H1 (cell line): Measurements from ENCODE around the gene WRAP73. TPM values are rescaled to one million over a fixed set of nuclear protein-coding genes. Genes with fewer than 3 reads are reported as not detected.

Source experiments
- CTCF ChIA-PET: fragments of 300-600 bp; sonication (Branson Sonifier 250); formaldehyde crosslinking; loops from one replicate; lab custom pipeline; 2021; ENCODE audit not compliant: partially characterized antibody; lab: Charles Lee
- POLR2A ChIA-PET: fragments of 300-600 bp; sonication (Branson Sonifier 250); formaldehyde crosslinking; loops from one replicate; lab custom pipeline; 2021; ENCODE audit warnings: inconsistent platforms; ENCODE audit not compliant: partially characterized antibody; lab: Charles Lee
- DNase-seq, 2 experiments: peaks; one replicate each; pipeline versions ENCODE4 v3.0.0 to v3.0.0-alpha.2; 2010 to 2022; ENCODE audit warnings: low spot score in 2 of 2, low read depth in 1 of 2, mixed read lengths in 1 of 2
- FAIRE-seq: peaks from 2 replicates; lab custom pipeline; 2011; peaks lifted over from hg19 to GRCh38; lab: Jason Lieb, UNC
- H2AFZ ChIP-seq: 2 replicates; pipeline ENCODE4 v1.8.1; 2012; ENCODE audit warnings: low read length, inconsistent platforms
- H2AK5ac ChIP-seq: 2 replicates; pipeline ENCODE4 v1.6.1; 2013; ENCODE audit warnings: low read depth, low read length
- H2BK120ac ChIP-seq: replicated peaks from 2 replicates; pipeline ENCODE3; 2013; ENCODE audit warnings: low read depth, low read length, inconsistent platforms
- H2BK12ac ChIP-seq: 2 replicates; pipeline ENCODE4 v1.6.1; 2013; ENCODE audit warnings: low read depth, low read length
- H2BK15ac ChIP-seq: 2 replicates; pipeline ENCODE4 v1.6.1; 2013; ENCODE audit warnings: low read length
- H2BK20ac ChIP-seq: 2 replicates; pipeline ENCODE4 v1.6.1; 2013; ENCODE audit warnings: low read length
- H2BK5ac ChIP-seq: 2 replicates; pipeline ENCODE4 v1.6.1; 2013; ENCODE audit warnings: low read depth, low read length
- H3K14ac ChIP-seq: 2 replicates; pipeline ENCODE4 v1.6.1; 2013; ENCODE audit warnings: inconsistent platforms; ENCODE audit not compliant: insufficient read length
- H3K18ac ChIP-seq: 2 replicates; pipeline ENCODE4 v1.6.1; 2013; ENCODE audit warnings: low read length; ENCODE audit errors: extremely low read depth
- H3K23ac ChIP-seq: 2 replicates; pipeline ENCODE4 v1.6.1; 2013; ENCODE audit warnings: inconsistent platforms; ENCODE audit not compliant: insufficient read length
- H3K23me2 ChIP-seq: 2 replicates; pipeline ENCODE4 v1.6.1; 2013; ENCODE audit warnings: low read depth, low read length
- H3K27ac ChIP-seq: 2 replicates; pipeline ENCODE4 v1.6.1; 2011; ENCODE audit warnings: low read depth, low read length, inconsistent platforms
- H3K27me3 ChIP-seq, 4 experiments: replicated peaks in 1 of 4; 1 replicate in 1 of 4; 2 replicates in 3 of 4; pipeline versions ENCODE4 v1.6.1 to v1.8.1; 2011 to 2013; ENCODE audit warnings: low read length in 3 of 4, mild to moderate bottlenecking in 3 of 4, inconsistent platforms in 2 of 4, mixed read lengths in 2 of 4, moderate library complexity in 1 of 4; ENCODE audit not compliant: control insufficient read depth in 3 of 4, insufficient read depth in 3 of 4; ENCODE audit errors: extremely low read depth in 1 of 4
- H3K36me3 ChIP-seq, 4 experiments: 2 replicates each; pipeline versions ENCODE4 v1.6.1 to v1.8.1; 2011 to 2013; ENCODE audit warnings: mild to moderate bottlenecking in 4 of 4, low read length in 3 of 4, moderate library complexity in 2 of 4, control low read depth in 1 of 4, inconsistent platforms in 1 of 4; ENCODE audit not compliant: insufficient read depth in 4 of 4, control insufficient read depth in 2 of 4
- H3K4ac ChIP-seq: replicated peaks from 2 replicates; pipeline ENCODE3; 2013; ENCODE audit warnings: low read length, low read depth, mixed read lengths, inconsistent platforms; ENCODE audit not compliant: insufficient read length
- H3K4me1 ChIP-seq, 4 experiments: replicated peaks in 1 of 4; 1 replicate in 1 of 4; 2 replicates in 3 of 4; pipeline versions ENCODE4 v1.6.1 to v1.8.1; 2011 to 2013; ENCODE audit warnings: low read length in 3 of 4, inconsistent platforms in 2 of 4, mixed read lengths in 1 of 4; ENCODE audit not compliant: insufficient read depth in 4 of 4, control insufficient read depth in 3 of 4
- H3K4me2 ChIP-seq, 2 experiments: 2 replicates each; pipeline versions ENCODE4 v1.6.1 to v1.8.1; 2011 to 2013; ENCODE audit warnings: low read depth in 2 of 2, low read length in 2 of 2, control low read depth in 1 of 2, inconsistent platforms in 1 of 2, mild to moderate bottlenecking in 1 of 2; ENCODE audit not compliant: insufficient read depth in 1 of 2
- H3K4me3 ChIP-seq, 4 experiments: fragments of 200-600, 300-600 bp in 1 of 4; sonication (generic), shearing (Covaris generic), sonication (Bioruptor Twin) in 1 of 4; 2 replicates each; pipeline versions ENCODE4 v1.5.1 to v1.8.1; 2011 to 2016; ENCODE audit warnings: low read length in 4 of 4, low read depth in 3 of 4, control low read depth in 2 of 4, inconsistent platforms in 2 of 4, mild to moderate bottlenecking in 2 of 4, mixed read lengths in 1 of 4, moderate library complexity in 1 of 4; ENCODE audit not compliant: insufficient read depth in 2 of 4; ENCODE audit errors: extremely low read depth in 1 of 4
- H3K56ac ChIP-seq: replicated peaks from 2 replicates; pipeline ENCODE3; 2013; ENCODE audit warnings: low read depth, mild to moderate bottlenecking, mixed read lengths, low read length, inconsistent platforms; ENCODE audit not compliant: insufficient read length
- H3K79me1 ChIP-seq: 2 replicates; pipeline ENCODE4 v1.6.1; 2013; ENCODE audit warnings: low read depth, low read length, control low read depth
- H3K79me2 ChIP-seq, 2 experiments: 2 replicates each; pipeline versions ENCODE4 v1.6.1 to v1.8.1; 2012 to 2013; ENCODE audit warnings: low read length in 2 of 2, mild to moderate bottlenecking in 2 of 2, inconsistent platforms in 1 of 2; ENCODE audit not compliant: insufficient read depth in 2 of 2, control insufficient read depth in 1 of 2
- H3K9ac ChIP-seq, 4 experiments: replicated peaks in 1 of 4; 1 replicate in 1 of 4; 2 replicates in 3 of 4; pipeline versions ENCODE4 v1.6.1 to v1.8.1; 2011 to 2013; ENCODE audit warnings: low read depth in 3 of 4, low read length in 3 of 4, control low read depth in 2 of 4, mild to moderate bottlenecking in 2 of 4, moderate library complexity in 2 of 4, inconsistent platforms in 1 of 4; ENCODE audit errors: extremely low read depth in 1 of 4
- H3K9me3 ChIP-seq, 2 experiments: 2 replicates each; pipeline versions ENCODE4 v1.6.1 to v1.8.1; 2012 to 2013; ENCODE audit warnings: mild to moderate bottlenecking in 2 of 2, moderate library complexity in 2 of 2, control low read depth in 1 of 2, inconsistent platforms in 1 of 2, low read depth in 1 of 2, low read length in 1 of 2, mixed read lengths in 1 of 2; ENCODE audit not compliant: insufficient read depth in 2 of 2
- H4K20me1 ChIP-seq, 2 experiments: replicated peaks in 1 of 2; 2 replicates each; pipeline versions ENCODE3 to v1.8.1; 2011 to 2013; ENCODE audit warnings: inconsistent platforms in 2 of 2, low read length in 2 of 2, mild to moderate bottlenecking in 1 of 2; ENCODE audit not compliant: insufficient read depth in 2 of 2, control insufficient read depth in 1 of 2
- H4K5ac ChIP-seq: 2 replicates; pipeline ENCODE4 v1.6.1; 2013; ENCODE audit warnings: low read length, low read depth, mixed read lengths, inconsistent platforms; ENCODE audit not compliant: insufficient read length
- H4K8ac ChIP-seq: 2 replicates; pipeline ENCODE4 v1.8.0; 2013; ENCODE audit warnings: mild to moderate bottlenecking, moderate library complexity, low read length, inconsistent platforms; ENCODE audit not compliant: insufficient read depth; ENCODE audit errors: extremely low read depth
- H4K91ac ChIP-seq: replicated peaks from 2 replicates; pipeline ENCODE3; 2013; ENCODE audit warnings: low read length, mixed read lengths, inconsistent platforms; ENCODE audit not compliant: insufficient read length
- WGBS, 2 experiments: shearing (Covaris generic) in 1 of 2; methylation state at CpG; one replicate each; pipeline versions ENCODE4 v1.1.6 to v1.1.7; 2013 to 2015; ENCODE audit warnings: low lambda C conversion rate in 2 of 2, mixed read lengths in 2 of 2, inconsistent platforms in 1 of 2, low coverage in 1 of 2, missing lambda C conversion rate in 1 of 2; ENCODE audit not compliant: insufficient replicate concordance in 2 of 2, insufficient coverage in 1 of 2, insufficient read length in 1 of 2; ENCODE audit errors: extremely low coverage in 1 of 2, missing lambda C conversion rate in 1 of 2; 5-methylcytosine and 5-hydroxymethylcytosine counted together
- polyA plus RNA-seq, 7 experiments: library from polyadenylated mRNA; depleted of rRNA in 3 of 7; stranded (reverse) in 5 of 7; unstranded in 2 of 7; fragments of >200 nt in 5 of 7; fragments of 200-250 nt in 2 of 7; gene quantifications; 1 replicate in 5 of 7; 2 replicates in 1 of 7; 4 replicates in 1 of 7; pipeline versions ENCODE4 v1.2.1 to v1.2.3, GENCODE V29; 2011 to 2013; ENCODE audit warnings: missing spikeins in 2 of 7, mixed read lengths in 2 of 7
- total RNA-seq: library from RNA; stranded (reverse); fragmentation: NEBNext Ultra II Directional; extraction: Animal tissue kit (Norgen Biotek cat#: 25700); gene quantifications from 2 replicates; pipeline ENCODE4 v1.2.1, GENCODE V29; 2021

Gene WRAP73
- total and polyA plus RNA-seq, 2 of the 8 experiments (the other 6 are each of a cell fraction or from before 2014, with no cell fraction given) = 30.3 to 50.7 TPM

- H3K27ac ChIP-seq = no peak overlapping the region
- no peak overlapping the region for H2BK15ac ChIP-seq
- no peak overlapping the region for H3K4me3 ChIP-seq
- DNase-seq (no peak), FAIRE-seq (no peak)
- no peak overlapping the region for H3K14ac ChIP-seq
- no peak overlapping the region for H3K23ac ChIP-seq
- H2BK120ac ChIP-seq = no peak overlapping the region
- H3K9ac ChIP-seq = no peak overlapping the region
- H3K56ac ChIP-seq = no peak overlapping the region
- CTCF ChIA-PET = interaction anchor here (1.5 to 5.6 kb wide), 3 partner anchors 10 to 195 kb away, joined by 3 to 32 read pairs (median 7); no protein-coding TSS in a partner anchor
- no peaks in the 10 kb centered on the region for H3K79me2 ChIP-seq
- no peak overlapping the region for H2BK5ac ChIP-seq
- no peak overlapping the region for H4K91ac ChIP-seq
- H2AK5ac ChIP-seq = no peak overlapping the region
- no peak overlapping the region for H2BK12ac ChIP-seq
- WGBS, 2 experiments = 90% methylated on average over 14 of the region's 14 CpGs; no CpG with 5 or more reads in 1 of the 2 experiments
- H3K4me2 ChIP-seq = no peak overlapping the region
- no peaks in the 10 kb centered on the region for H3K36me3 ChIP-seq
- H3K27me3 ChIP-seq = peaks cover 0 to 8% (median 3%) of the 10 kb centered on the region in 4 experiments; a peak in 3 of 7 replicates
- H3K23me2 ChIP-seq = no peaks in the 10 kb centered on the region; the same call in 1 of the 2 replicates
- no peak overlapping the region for H2AFZ ChIP-seq
- H3K4ac ChIP-seq = no peak overlapping the region
- no peaks in the 10 kb centered on the region for H3K9me3 ChIP-seq
- H3K79me1 ChIP-seq = no peaks in the 10 kb centered on the region
- H4K8ac ChIP-seq = no peak overlapping the region; the same call in 1 of the 2 replicates
- no peak overlapping the region for H3K18ac ChIP-seq
- no peak overlapping the region for H2BK20ac ChIP-seq
- no peak overlapping the region for H4K5ac ChIP-seq
- H4K20me1 ChIP-seq = no peaks in the 10 kb centered on the region
- POLR2A ChIA-PET = interaction anchor here (1.0 kb wide), 1 partner anchor 10 kb away, joined by 3 read pairs; no protein-coding TSS in a partner anchor
- peaks cover 3 to 31% (median 17%) of the 10 kb centered on the region in 4 experiments for H3K4me1 ChIP-seq
These were observed 35.3 kb upstream of the WRAP73 start for GRCh38 chr1:3685222-3685621.
